Lower leg skin (tissue), 4 donors: ENCODE data around the gene DDX10. TPM values are rescaled to one million over a fixed set of nuclear protein-coding genes. Genes with fewer than 3 reads are reported as not detected.
"Not testable (repeated sequence)": the region's sequence is repeated elsewhere in the genome, so short reads cannot be mapped to it uniquely, and the experiment has no call there.

Experiments used
- DNase-seq, 2 donors: peaks; one replicate each; pipeline ENCODE4 v3.0.0-alpha.2; 2019; ENCODE audit warnings: low spot score in 2 of 2
- H3K4me3 ChIP-seq: fragments of 200-600 bp; sonication (generic); 2 replicates; pipeline ENCODE4 v1.5.1; 2017; ENCODE audit warnings: mild to moderate bottlenecking, low read depth; ENCODE audit not compliant: poor library complexity, severe bottlenecking
- CTCF ChIP-seq, 3 donors: fragments of 450-650 bp; IDR thresholded peaks; one replicate each; pipeline ENCODE4 v1.5.1; 2016; ENCODE audit warnings: antibody characterized with exemption in 3 of 3, mild to moderate bottlenecking in 3 of 3, moderate library complexity in 2 of 3
- POLR2A ChIP-seq, 2 donors: fragments of 450-650 bp; IDR thresholded peaks; one replicate each; pipeline ENCODE4 v1.6.1; 2016 to 2017; ENCODE audit warnings: antibody characterized with exemption in 2 of 2, mild to moderate bottlenecking in 1 of 2, moderate library complexity in 1 of 2
- WGBS, 2 donors: methylation state at CpG; one replicate each; pipeline ENCODE4 v1.1.5; 2018; 5-methylcytosine and 5-hydroxymethylcytosine counted together
- intact Hi-C: fragments of 100-400 bp; cut with DNase I; formaldehyde crosslinking; loops from one replicate; pipeline ENCODE4 v1.15.0; 2023; ENCODE audit warnings: low total_unique reads
- total RNA-seq, 4 donors: library from RNA; depleted of rRNA; stranded (reverse); fragments of >200 nt; gene quantifications; one replicate each; pipeline ENCODE4 v1.1.0, GENCODE V29; 2016

Gene DDX10
- total RNA-seq, 4 donors from 2014 or later: 18.4 to 33.5 (median 22.2) TPM

- TF ChIP-seq CTCF (IDR thresholded peaks at IDR 0.05) (no peak), POLR2A (IDR thresholded peaks at IDR 0.05) (no peak)
- 28 to 36% methylated on average over 2 of the region's 2 CpGs for WGBS, 2 donors
- intact Hi-C loops: no loop called here
- DNase-seq: no peak
- H3K4me3 ChIP-seq: no peak overlapping the region
Observed at GRCh38 chr11:108805030-108805429, 140.2 kb downstream of the DDX10 start.

GRCh38 chr11:108807262-108807661, 142.4 kb downstream of the DDX10 start:
- TF ChIP-seq CTCF (IDR thresholded peaks at IDR 0.05) (no peak), POLR2A (IDR thresholded peaks at IDR 0.05) (no peak)
- WGBS, 2 donors: 86 to 90% methylated on average over 2 of the region's 2 CpGs
- H3K4me3 ChIP-seq: no peak overlapping the region
- intact Hi-C loops: no loop called here
- DNase-seq: no peak

DNA sequence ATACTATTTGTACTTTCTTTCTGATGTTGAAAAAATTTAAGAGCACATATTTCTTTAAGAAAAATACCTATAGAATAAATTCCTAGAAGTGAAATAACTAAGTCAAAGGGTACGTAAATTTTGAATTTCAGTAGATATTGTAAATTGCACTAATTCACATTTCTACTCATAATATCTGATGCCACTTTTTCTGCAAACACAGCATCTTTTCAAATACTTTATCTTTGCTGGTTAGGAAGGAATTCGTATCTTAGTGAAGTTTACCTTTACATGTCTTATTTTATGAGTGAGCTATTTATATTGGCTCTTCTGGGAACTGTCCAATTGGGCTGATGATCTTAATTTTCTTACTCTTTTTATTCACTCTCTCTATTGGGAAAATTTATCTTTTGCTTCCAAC, 148.2 kb downstream of the DDX10 start:
- intact Hi-C loops: no loop called here
- no peak for DNase-seq
- 89 to 92% methylated on average over 2 of the region's 2 CpGs for WGBS, 2 donors

DNA sequence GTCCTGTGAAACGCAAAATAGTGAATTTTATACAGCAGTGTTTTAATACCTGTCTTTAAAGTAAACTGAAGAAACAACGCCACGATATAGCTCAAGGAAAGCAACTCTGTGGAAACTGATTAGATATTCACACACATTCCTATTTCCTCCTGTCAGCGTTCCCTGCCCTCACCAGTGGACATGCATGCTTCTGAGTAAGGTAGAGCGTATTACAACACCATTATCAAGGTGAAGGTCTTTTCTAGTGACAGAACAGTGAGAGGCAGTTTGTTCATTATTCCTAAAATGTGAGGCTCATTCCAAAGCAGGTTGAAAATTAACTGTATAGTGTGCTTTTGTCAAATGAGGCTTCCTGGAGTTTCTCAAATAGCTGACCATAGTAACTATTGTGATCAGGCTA, 153.1 kb downstream of the DDX10 start:
- DNase-seq: no peak
- TF ChIP-seq POLR2A (IDR thresholded peaks at IDR 0.05): no peak
- no peak for TF ChIP-seq CTCF (IDR thresholded peaks at IDR 0.05)
- H3K4me3 ChIP-seq: no peak overlapping the region
- WGBS, 2 donors: 88 to 97% methylated on average over 5 of the region's 5 CpGs
- intact Hi-C loops: no loop called here

More for the DNA sequence above, 148.2 kb downstream of the DDX10 start:
- H3K4me3 ChIP-seq: no peak overlapping the region
- no peak for TF ChIP-seq CTCF (IDR thresholded peaks at IDR 0.05)
- no peak for TF ChIP-seq POLR2A (IDR thresholded peaks at IDR 0.05)

DNA sequence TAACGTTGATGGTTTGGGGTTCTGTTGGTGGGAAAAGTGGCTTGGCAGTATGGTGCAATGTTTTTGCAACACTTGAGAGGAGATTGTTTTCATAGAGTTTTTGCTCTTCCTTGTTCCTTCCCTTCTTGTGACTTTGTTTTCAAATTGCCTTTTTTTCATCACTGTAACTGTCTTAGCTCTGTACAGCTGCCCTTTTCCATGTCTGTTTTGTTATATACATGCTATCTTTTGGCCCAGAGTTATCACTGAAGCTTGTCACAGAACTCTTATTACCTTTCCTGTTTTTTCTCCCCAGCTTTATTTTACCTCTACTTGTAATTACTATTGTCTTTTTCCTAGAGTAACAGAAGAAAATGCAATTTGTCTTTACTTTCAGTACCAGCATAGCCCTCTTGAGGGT, 154.1 kb downstream of the DDX10 start:
- whole genome bisulfite sequencing, 2 donors: 81 to 92% methylated on average over 1 of the region's 1 CpG
- no peak for TF ChIP-seq POLR2A (IDR thresholded peaks at IDR 0.05)
- TF ChIP-seq CTCF (IDR thresholded peaks at IDR 0.05): no peak
- no peak for DNase-seq
- H3K4me3 ChIP-seq: no peak overlapping the region
- intact Hi-C loops: no loop called here

GRCh38 chr11:108819957-108820356, 155.1 kb downstream of the DDX10 start:
- DNase-seq: no peak
- WGBS, 2 donors: 88 to 95% methylated on average over 2 of the region's 2 CpGs
- no peak overlapping the region for H3K4me3 ChIP-seq
- intact Hi-C loops: no loop called here
- TF ChIP-seq POLR2A (IDR thresholded peaks at IDR 0.05) (no peak), CTCF (IDR thresholded peaks at IDR 0.05) (no peak)

- H3K4me3 ChIP-seq, DNase-seq, intact Hi-C loops: not testable (repeated sequence)
- 98% methylated on average over 11 of the region's 11 CpGs for WGBS, 2 donors
Observed at GRCh38 chr11:108823960-108824359, 159.1 kb downstream of the DDX10 start.
